PC-9 (cell line): ENCODE measurements around the gene PPP1R1C.

Experiments used
- CTCF ChIP-seq: fragments of 200-600 bp; sonication (generic); conservative IDR thresholded peaks from 2 replicates; pipeline ENCODE4 v1.6.1; 2017; ENCODE audit warnings: mixed run types, antibody characterized with exemption, mild to moderate bottlenecking, moderate library complexity
- EZH2 ChIP-seq: fragments of 200-600 bp; sonication (generic); IDR thresholded peaks from 2 replicates; pipeline ENCODE4 v1.8.0; 2017; ENCODE audit warnings: antibody characterized with exemption, low read depth

GRCh38 chr2:181949047-181949446, 36.6 kb upstream of the PPP1R1C start:
- TF ChIP-seq CTCF, result no peak
- TF ChIP-seq EZH2, result no peak
